NT2/D1 (cell line): ENCODE data around the gene TDRD7.

Source experiments
- SUZ12 ChIP-seq: IDR thresholded peaks from 2 replicates; pipeline ENCODE4 v1.6.1; 2011; ENCODE audit not compliant: insufficient read length, insufficient read depth; ENCODE audit errors: extremely low read depth
- YY1 ChIP-seq: IDR thresholded peaks from 2 replicates; pipeline ENCODE4 v1.6.1; 2011; ENCODE audit not compliant: insufficient read length, insufficient read depth
- ZNF274 ChIP-seq: IDR thresholded peaks from 2 replicates; pipeline ENCODE4 v1.6.1; 2011; ENCODE audit warnings: mild to moderate bottlenecking, low read depth, low read length

DNA sequence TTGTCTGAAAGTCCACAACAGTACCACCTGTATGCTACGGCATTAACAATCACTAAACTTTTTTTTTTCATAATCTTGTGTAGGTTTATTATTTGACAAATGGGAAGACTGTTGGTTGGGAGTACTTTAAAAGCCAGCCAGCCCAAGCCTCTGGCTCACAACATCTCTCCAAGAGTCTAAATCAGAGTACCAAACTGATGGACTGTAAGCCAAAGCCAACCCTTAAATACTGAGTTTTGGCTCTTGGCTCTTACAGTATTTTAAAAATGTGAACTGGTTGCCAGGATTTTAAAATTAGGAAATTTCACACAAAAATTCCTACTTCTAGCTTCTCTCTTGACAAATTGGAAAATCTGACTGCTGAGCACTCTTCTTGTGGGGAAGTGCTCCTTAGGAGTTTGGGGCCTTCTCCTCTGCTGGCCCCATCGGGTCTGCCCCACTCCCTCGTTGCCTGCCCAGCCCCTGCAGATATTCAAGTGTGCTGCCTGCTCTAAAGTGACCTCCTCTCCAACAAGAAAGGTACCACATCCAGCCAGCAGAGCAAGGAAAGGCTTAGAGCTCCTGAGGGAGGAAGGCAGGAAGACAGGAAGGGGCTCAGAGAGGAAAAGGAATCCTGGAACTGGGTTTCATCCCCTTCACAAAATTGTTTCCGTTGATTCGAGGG, 67.7 kb downstream of the TDRD7 start:
- TF ChIP-seq YY1 = no peak
- TF ChIP-seq SUZ12 = no peak
- no peak for TF ChIP-seq ZNF274
